K562 (cell line): ENCODE results near the gene CALU. TPM values are rescaled to one million over a fixed set of nuclear protein-coding genes. Genes with fewer than 3 reads are reported as not detected.
A peak's percentile ranks its signal among the peaks of the same experiment; 100 is the strongest.

Experiments used
- ADNP ChIP-seq: fragments of 200-800 bp; sonication (Bioruptor generic); IDR thresholded peaks from 2 replicates; pipeline ENCODE4 v1.6.1; 2016; ENCODE audit warnings: missing genetic modification characterization, missing compliant biosample characterization
- BDP1 ChIP-seq: IDR thresholded peaks from 3 replicates; pipeline ENCODE4 v1.6.1; 2011; ENCODE audit not compliant: insufficient read length, insufficient read depth
- BRD4 ChIP-seq: fragments of 200-600 bp; sonication (generic); IDR thresholded peaks from 2 replicates; pipeline ENCODE4 v1.6.1; 2017; ENCODE audit warnings: inconsistent platforms
- CBX3 ChIP-seq, 2 experiments: IDR thresholded peaks; 1 replicate in 1 of 2; 2 replicates in 1 of 2; pipeline ENCODE4 v1.6.1; 2012; ENCODE audit warnings: inconsistent platforms in 2 of 2, low read length in 2 of 2, borderline replicate concordance in 1 of 2, control low read depth in 1 of 2
- CREB1 ChIP-seq, 2 experiments: sonication (generic) in 1 of 2; formaldehyde crosslinking in 1 of 2; IDR thresholded peaks; 2 replicates each; pipeline versions ENCODE4 v1.6.1 to v1.8.0; 2012 to 2022; ENCODE audit warnings: inconsistent platforms in 1 of 2, mild to moderate bottlenecking in 1 of 2, missing genetic modification reagents in 1 of 2, moderate library complexity in 1 of 2
- EHMT2 ChIP-seq: fragments of 450-650 bp; IDR thresholded peaks from 2 replicates; pipeline ENCODE4 v1.6.1; 2018; ENCODE audit warnings: antibody characterized with exemption
- EWSR1 ChIP-seq: fragments of 450-650 bp; IDR thresholded peaks from 2 replicates; pipeline ENCODE4 v1.6.1; 2018; ENCODE audit warnings: borderline replicate concordance, mild to moderate bottlenecking, low read depth, moderate library complexity; ENCODE audit not compliant: partially characterized antibody
- HCFC1 ChIP-seq: IDR thresholded peaks from 2 replicates; pipeline ENCODE4 v1.6.1; 2012; ENCODE audit warnings: low read depth, low read length, improper control_type of control experiment
- HEY1 ChIP-seq: fragments of 250-450 bp; sonication (Bioruptor Pico); IDR thresholded peaks from 2 replicates; pipeline ENCODE4 v1.5.0; 2020; ENCODE audit warnings: mild to moderate bottlenecking, moderate library complexity, borderline replicate concordance
- MAFG ChIP-seq: fragments of 450-650 bp; conservative IDR thresholded peaks from 2 replicates; pipeline ENCODE4 v1.6.1; 2016; ENCODE audit warnings: missing genetic modification characterization, missing compliant biosample characterization
- MBD2 ChIP-seq: sonication (generic); IDR thresholded peaks from 2 replicates; pipeline ENCODE4 v1.6.1; 2016; ENCODE audit warnings: low read depth, borderline replicate concordance
- MEF2A ChIP-seq: IDR thresholded peaks from 2 replicates; pipeline ENCODE4 v1.6.1; 2011; ENCODE audit warnings: low read depth, mild to moderate bottlenecking, low read length, moderate library complexity; ENCODE audit not compliant: control insufficient read depth
- NFYB ChIP-seq: IDR thresholded peaks from 2 replicates; pipeline ENCODE4 v1.6.1; 2011; ENCODE audit warnings: mild to moderate bottlenecking, moderate library complexity; ENCODE audit not compliant: insufficient read length; ENCODE audit errors: extremely low read depth
- NKRF ChIP-seq: fragments of 450-650 bp; IDR thresholded peaks from 2 replicates; pipeline ENCODE4 v1.6.1; 2016; ENCODE audit warnings: borderline replicate concordance
- RBFOX2 ChIP-seq: fragments of 200-400 bp; formaldehyde crosslinking; IDR thresholded peaks from 2 replicates; pipeline ENCODE4 v1.6.1; 2017; ENCODE audit warnings: low read depth, mild to moderate bottlenecking, low read length, moderate library complexity
- SREBF1 ChIP-seq: fragments of 150-350 bp; IDR thresholded peaks from 2 replicates; pipeline ENCODE4 v1.6.1; 2014; ENCODE audit warnings: antibody characterized with exemption, low read depth, low read length, borderline replicate concordance
- TRIM28 ChIP-seq: fragments of 450-650 bp; IDR thresholded peaks from 2 replicates; pipeline ENCODE4 v1.6.1; 2017
- ZNF224 ChIP-seq: sonication (generic); formaldehyde crosslinking; IDR thresholded peaks from 2 replicates; pipeline ENCODE4 v1.8.0; 2022; ENCODE audit warnings: mild to moderate bottlenecking, missing genetic modification reagents
- ZNF23 ChIP-seq: fragments of 250-450 bp; sonication (Bioruptor Pico); IDR thresholded peaks from 2 replicates; pipeline ENCODE4 v1.4.0; 2020; ENCODE audit warnings: mild to moderate bottlenecking
- ZNF551 ChIP-seq: fragments of 250-450 bp; sonication (Bioruptor Pico); IDR thresholded peaks from 2 replicates; pipeline ENCODE4 v1.5.0; 2021; ENCODE audit warnings: mild to moderate bottlenecking, moderate library complexity
- polyA plus RNA-seq, 8 experiments: library from polyadenylated mRNA; depleted of rRNA in 4 of 8; stranded (reverse) in 5 of 8; unstranded in 3 of 8; fragments of >200 nt; fragmentation: Nextera tagmentation in 2 of 8; fragmentation: Illumina TruSeq in 1 of 8; extraction: Ambion mirVana in 2 of 8; extraction: Trizol in 1 of 8; gene quantifications; 2 replicates each; pipeline versions ENCODE4 v1.2.1 to v1.2.3, GENCODE V29; 2011 to 2014; ENCODE audit warnings: inconsistent platforms in 1 of 8, missing spikeins in 1 of 8
- total RNA-seq, 7 experiments: library from RNA; depleted of rRNA in 6 of 7; stranded (reverse); fragments of >200 nt in 6 of 7; fragmentation: Illumina TruSeq in 2 of 7; extraction: Trizol in 2 of 7; gene quantifications; 2 replicates each; pipeline versions ENCODE4 v1.2.1 to v1.2.3, GENCODE V29; 2011 to 2021; ENCODE audit warnings: low replicate concordance in 1 of 7
- TF ChIP-seq, protein P1 (sequence below): fragments of 450-650 bp; formaldehyde crosslinking; IDR thresholded peaks from 2 replicates; pipeline ENCODE4 v1.4.0; 2022; ENCODE audit warnings: missing genetic modification characterization
- TF ChIP-seq, protein P2 (sequence below): fragments of 250-450 bp; sonication (Bioruptor Pico); IDR thresholded peaks from 2 replicates; pipeline ENCODE4 v1.9.0; 2021; ENCODE audit warnings: mild to moderate bottlenecking, inconsistent platforms
- TF ChIP-seq, protein P3 (sequence below): fragments of 250-450 bp; sonication (Bioruptor Pico); IDR thresholded peaks from 2 replicates; pipeline ENCODE4 v1.8.0; 2021; ENCODE audit warnings: moderate library complexity, mild to moderate bottlenecking, inconsistent platforms

Gene CALU
- total and polyA plus RNA-seq, 9 of the 15 experiments (the other 6 are each of a cell fraction or from before 2014, with no cell fraction given), result 166 to 286 (median 215) TPM

DNA sequence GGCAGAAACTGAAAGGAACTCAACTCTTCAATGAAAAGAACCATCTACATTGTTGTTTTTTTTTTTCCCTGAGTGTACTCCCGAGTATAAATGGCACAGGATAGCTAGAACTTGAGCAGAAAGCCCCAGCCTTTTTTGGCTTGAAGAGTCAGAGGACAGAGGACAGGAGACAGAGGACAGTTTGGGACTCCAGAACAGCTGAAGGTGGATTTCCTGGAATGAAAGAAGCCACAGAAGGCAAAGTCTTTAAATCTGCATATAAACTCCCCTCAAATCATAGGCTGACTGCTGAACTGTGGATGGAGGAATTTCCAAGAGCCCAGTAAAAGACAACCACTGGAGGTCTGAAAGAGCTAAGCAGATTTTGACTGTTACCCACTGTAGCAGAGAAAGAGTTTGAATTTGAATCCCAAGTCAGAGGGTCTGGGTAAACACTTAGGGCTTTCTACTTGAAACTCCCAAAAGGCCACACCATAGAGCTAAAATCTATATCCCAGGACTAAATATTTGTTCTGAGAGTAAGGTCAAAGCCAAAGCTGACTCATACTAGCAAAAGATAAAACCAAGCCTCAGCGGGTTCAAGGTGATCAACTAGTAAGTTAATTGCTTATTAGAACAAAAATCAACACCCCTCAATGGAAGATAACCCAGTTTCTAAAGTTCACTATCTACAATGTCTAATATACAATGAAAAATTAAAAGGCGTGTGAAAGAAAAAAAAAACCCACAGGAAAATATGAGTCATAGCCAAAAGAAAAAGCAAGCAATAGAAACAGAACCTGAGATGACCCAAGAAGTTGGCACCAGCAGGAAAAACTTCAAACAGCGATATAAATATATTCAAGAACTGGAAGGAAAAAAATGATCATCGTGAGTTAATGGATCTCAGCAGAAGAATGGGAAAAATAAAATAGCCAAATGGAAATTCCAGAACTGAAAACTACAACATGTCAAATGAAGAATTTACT lies 38.3 kb downstream of the CALU start (continued):
- TF ChIP-seq NKRF (0 out of 2 replicates have a peak, but pooled peaks have one; percentile 30), EWSR1 (no peak), ZNF23 (CRISPR knock-in tag) (no peak), CBX3 (IDR thresholded peaks at IDR 0.05; ENCODE audit: borderline replicate concordance in 1 of 2, low read length in 2 of 2) (peak in 1 of 2 experiments; percentile 99; a peak in 2 of 3 replicates), NFYB (no peak), ZNF224 (CRISPR knock-in tag) (no peak), ADNP (tag) (peak; percentile 57; the same call in 1 of the 2 replicates), MEF2A (no peak), HCFC1 (no peak), BRD4 (no peak), BDP1 (no peak), MBD2 (no peak), MAFG (tag) (0 out of 2 replicates have a peak, but pooled peaks have one; percentile 19), ZNF551 (CRISPR knock-in tag) (no peak), HEY1 (CRISPR knock-in tag) (no peak), RBFOX2 (no peak), EHMT2 (peak; percentile 69), CREB1 (IDR thresholded peaks at IDR 0.05) (no peak), CREB1 (CRISPR knock-in tag; IDR thresholded peaks at IDR 0.05) (no peak), SREBF1 (no peak), TRIM28 (peak; percentile 95)
- TF ChIP-seq, protein P1, sequence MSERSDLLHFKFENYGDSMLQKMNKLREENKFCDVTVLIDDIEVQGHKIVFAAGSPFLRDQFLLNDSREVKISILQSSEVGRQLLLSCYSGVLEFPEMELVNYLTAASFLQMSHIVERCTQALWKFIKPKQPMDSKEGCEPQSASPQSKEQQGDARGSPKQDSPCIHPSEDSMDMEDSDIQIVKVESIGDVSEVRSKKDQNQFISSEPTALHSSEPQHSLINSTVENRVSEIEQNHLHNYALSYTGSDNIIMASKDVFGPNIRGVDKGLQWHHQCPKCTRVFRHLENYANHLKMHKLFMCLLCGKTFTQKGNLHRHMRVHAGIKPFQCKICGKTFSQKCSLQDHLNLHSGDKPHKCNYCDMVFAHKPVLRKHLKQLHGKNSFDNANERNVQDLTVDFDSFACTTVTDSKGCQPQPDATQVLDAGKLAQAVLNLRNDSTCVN (CRISPR knock-in tag), result no peak
- TF ChIP-seq, protein P2, sequence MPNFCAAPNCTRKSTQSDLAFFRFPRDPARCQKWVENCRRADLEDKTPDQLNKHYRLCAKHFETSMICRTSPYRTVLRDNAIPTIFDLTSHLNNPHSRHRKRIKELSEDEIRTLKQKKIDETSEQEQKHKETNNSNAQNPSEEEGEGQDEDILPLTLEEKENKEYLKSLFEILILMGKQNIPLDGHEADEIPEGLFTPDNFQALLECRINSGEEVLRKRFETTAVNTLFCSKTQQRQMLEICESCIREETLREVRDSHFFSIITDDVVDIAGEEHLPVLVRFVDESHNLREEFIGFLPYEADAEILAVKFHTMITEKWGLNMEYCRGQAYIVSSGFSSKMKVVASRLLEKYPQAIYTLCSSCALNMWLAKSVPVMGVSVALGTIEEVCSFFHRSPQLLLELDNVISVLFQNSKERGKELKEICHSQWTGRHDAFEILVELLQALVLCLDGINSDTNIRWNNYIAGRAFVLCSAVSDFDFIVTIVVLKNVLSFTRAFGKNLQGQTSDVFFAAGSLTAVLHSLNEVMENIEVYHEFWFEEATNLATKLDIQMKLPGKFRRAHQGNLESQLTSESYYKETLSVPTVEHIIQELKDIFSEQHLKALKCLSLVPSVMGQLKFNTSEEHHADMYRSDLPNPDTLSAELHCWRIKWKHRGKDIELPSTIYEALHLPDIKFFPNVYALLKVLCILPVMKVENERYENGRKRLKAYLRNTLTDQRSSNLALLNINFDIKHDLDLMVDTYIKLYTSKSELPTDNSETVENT (CRISPR knock-in tag), result no peak
- TF ChIP-seq, protein P3, sequence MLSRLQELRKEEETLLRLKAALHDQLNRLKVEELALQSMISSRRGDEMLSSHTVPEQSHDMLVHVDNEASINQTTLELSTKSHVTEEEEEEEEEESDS, result no peak
